SK-N-MC (cell line): ENCODE results near the gene CD300E.

Experiments
- EZH2 ChIP-seq: fragments of 200-600 bp; sonication (generic); IDR thresholded peaks from one replicate; pipeline ENCODE4 v1.6.1; 2017; ENCODE audit warnings: antibody characterized with exemption
- POLR2AphosphoS5 ChIP-seq: IDR thresholded peaks from 2 replicates; pipeline ENCODE4 v1.6.1; 2012; ENCODE audit warnings: mild to moderate bottlenecking, low read depth, low read length, borderline replicate concordance

DNA sequence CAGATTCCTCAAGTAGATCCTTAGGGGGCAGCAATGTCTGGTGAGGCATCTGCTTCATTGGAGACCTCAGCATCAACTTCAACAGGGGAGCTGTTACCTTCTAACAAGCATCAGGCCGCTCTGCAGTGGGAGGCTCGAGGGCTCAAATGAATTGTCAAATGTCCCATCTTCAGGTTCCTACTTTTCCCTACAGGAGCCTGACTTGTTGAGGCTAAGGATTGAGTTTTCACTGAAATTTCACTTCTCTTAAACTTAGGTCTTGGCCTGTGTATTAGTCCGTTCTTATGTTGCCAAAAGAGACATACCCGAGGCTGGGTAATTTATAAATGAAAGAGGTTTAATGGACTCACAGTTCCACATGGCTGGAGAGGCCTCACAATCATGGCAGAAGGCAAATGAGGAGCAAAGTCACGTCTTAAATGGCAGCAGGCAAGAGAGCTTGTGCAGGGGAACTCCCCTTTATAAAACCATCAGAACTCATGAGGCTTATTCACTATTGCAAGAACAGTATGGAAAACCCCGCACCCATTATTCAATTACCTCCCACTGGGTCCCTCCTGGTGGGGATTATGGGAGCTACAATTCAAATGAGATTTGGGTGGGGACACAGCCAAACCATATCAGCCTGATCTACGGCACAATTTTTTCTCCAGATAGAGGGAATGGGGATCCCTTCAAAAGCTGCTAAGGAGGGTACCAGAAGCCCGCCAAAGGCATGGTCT lies 26.3 kb downstream of the CD300E start:
- no peak for TF ChIP-seq EZH2
- no peak for TF ChIP-seq POLR2AphosphoS5
